Hepatocyte (in vitro differentiated cells): ENCODE results near the gene PARN.

Experiments used
- EZH2 ChIP-seq: fragments of 200-600 bp; sonication (generic); IDR thresholded peaks from 2 replicates; pipeline ENCODE4 v1.6.1; 2016; ENCODE audit warnings: antibody characterized with exemption, mild to moderate bottlenecking, borderline replicate concordance
- EZH2phosphoT487 ChIP-seq: fragments of 200-600 bp; sonication (generic); IDR thresholded peaks from one replicate; pipeline ENCODE4 v1.6.1; 2018; ENCODE audit warnings: antibody characterized with exemption, mild to moderate bottlenecking, low read depth, moderate library complexity; ENCODE audit not compliant: unreplicated experiment, severe bottlenecking
- TF ChIP-seq, protein P1 (sequence below): fragments of 200-600 bp; sonication (generic); IDR thresholded peaks from 2 replicates; pipeline ENCODE4 v1.5.1; 2016; ENCODE audit warnings: antibody characterized with exemption, mild to moderate bottlenecking; ENCODE audit not compliant: poor library complexity

DNA sequence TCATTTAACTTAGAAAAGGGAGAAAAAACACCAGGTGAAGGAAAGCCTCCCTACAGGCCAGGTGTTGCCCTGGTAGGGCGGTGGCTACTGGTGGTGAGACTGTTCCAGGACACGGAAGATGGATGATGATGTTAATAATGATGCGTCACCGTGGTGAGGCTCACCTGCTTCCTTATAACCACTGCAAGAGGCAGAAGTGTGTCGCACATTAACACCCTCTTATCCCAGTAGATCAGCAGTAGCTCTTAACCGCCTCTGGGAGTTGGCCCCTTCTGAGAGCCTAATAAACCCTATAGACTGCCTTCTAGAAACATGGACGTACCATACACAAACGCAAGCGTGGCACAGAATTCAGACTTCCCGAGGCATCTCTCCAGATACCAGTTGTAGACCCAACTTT, 10.5 kb upstream of the PARN start:
- TF ChIP-seq, protein P1, sequence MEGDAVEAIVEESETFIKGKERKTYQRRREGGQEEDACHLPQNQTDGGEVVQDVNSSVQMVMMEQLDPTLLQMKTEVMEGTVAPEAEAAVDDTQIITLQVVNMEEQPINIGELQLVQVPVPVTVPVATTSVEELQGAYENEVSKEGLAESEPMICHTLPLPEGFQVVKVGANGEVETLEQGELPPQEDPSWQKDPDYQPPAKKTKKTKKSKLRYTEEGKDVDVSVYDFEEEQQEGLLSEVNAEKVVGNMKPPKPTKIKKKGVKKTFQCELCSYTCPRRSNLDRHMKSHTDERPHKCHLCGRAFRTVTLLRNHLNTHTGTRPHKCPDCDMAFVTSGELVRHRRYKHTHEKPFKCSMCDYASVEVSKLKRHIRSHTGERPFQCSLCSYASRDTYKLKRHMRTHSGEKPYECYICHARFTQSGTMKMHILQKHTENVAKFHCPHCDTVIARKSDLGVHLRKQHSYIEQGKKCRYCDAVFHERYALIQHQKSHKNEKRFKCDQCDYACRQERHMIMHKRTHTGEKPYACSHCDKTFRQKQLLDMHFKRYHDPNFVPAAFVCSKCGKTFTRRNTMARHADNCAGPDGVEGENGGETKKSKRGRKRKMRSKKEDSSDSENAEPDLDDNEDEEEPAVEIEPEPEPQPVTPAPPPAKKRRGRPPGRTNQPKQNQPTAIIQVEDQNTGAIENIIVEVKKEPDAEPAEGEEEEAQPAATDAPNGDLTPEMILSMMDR: no peak
- TF ChIP-seq EZH2 (no peak), EZH2phosphoT487 (no peak)
